PC-3 (cell line): Measurements from ENCODE around the gene NR5A1. TPM values are rescaled to one million over a fixed set of nuclear protein-coding genes. Genes with fewer than 3 reads are reported as not detected.

ENCODE experiments used
- ATAC-seq: fragments of 200-7000 bp; cut with Tn5 transposase; 2 replicates; pipeline ENCODE4 v1.9.1; 2020; ENCODE audit warnings: mild to moderate bottlenecking, moderate library complexity
- BruUV-seq: library from RNA; stranded (reverse); fragments of 400-500 nt; replicated peaks from 2 replicates; lab custom pipeline; 2021; lab: Mats Ljungman, UMichigan
- CTCF ChIA-PET: fragments of 300-600 bp; sonication (Branson Sonifier 250); formaldehyde crosslinking; loops from one replicate; lab custom pipeline; 2022; ENCODE audit warnings: antibody characterized with exemption; lab: Charles Lee
- POLR2A ChIA-PET: fragments of 300-600 bp; sonication (Branson Sonifier 250); formaldehyde crosslinking; loops from one replicate; lab custom pipeline; 2022; ENCODE audit warnings: antibody characterized with exemption; ENCODE audit not compliant: unreplicated experiment; lab: Charles Lee
- DNase-seq: peaks from one replicate; pipeline ENCODE4 v3.0.0-alpha.2; 2015
- H2AFZ ChIP-seq: fragments of 300-600 bp; sonication (generic); 2 replicates; pipeline ENCODE4 v1.6.0; 2016; ENCODE audit warnings: antibody characterized with exemption, low read length
- H3F3A ChIP-seq: fragments of 300-600 bp; sonication (generic); one replicate; pipeline ENCODE4 v1.6.0; 2017; ENCODE audit warnings: antibody characterized with exemption, low read length, control low read depth, mild to moderate bottlenecking; ENCODE audit not compliant: unreplicated experiment
- H3K27ac ChIP-seq: fragments of 300-600 bp; sonication (generic); 2 replicates; pipeline ENCODE4 v1.5.1; 2016; ENCODE audit warnings: mild to moderate bottlenecking, low read length
- H3K27me3 ChIP-seq: fragments of 300-600 bp; sonication (generic); 2 replicates; pipeline ENCODE4 v1.6.1; 2016; ENCODE audit warnings: low read length, mixed read lengths
- H3K36me3 ChIP-seq: fragments of 300-600 bp; sonication (generic); 2 replicates; pipeline ENCODE4 v1.6.1; 2016; ENCODE audit warnings: low read depth, mixed run types, low read length, mixed read lengths
- H3K4me1 ChIP-seq: fragments of 300-600 bp; sonication (generic); 2 replicates; pipeline ENCODE4 v1.5.1; 2016; ENCODE audit warnings: low read length; ENCODE audit not compliant: insufficient read depth
- H3K4me2 ChIP-seq: fragments of 300-600 bp; sonication (generic); 2 replicates; pipeline ENCODE4 v1.6.0; 2016; ENCODE audit warnings: low read length
- H3K4me3 ChIP-seq: fragments of 300-600 bp; sonication (generic); 2 replicates; pipeline ENCODE4 v1.5.1; 2016; ENCODE audit warnings: mild to moderate bottlenecking, low read length, mixed read lengths
- H3K79me2 ChIP-seq: fragments of 300-600 bp; sonication (generic); 2 replicates; pipeline ENCODE4 v1.6.1; 2017; ENCODE audit warnings: low read length, mixed read lengths
- H3K9ac ChIP-seq: fragments of 300-600 bp; sonication (generic); 2 replicates; pipeline ENCODE4 v1.6.0; 2016; ENCODE audit warnings: mild to moderate bottlenecking, low read length
- H3K9me2 ChIP-seq: fragments of 300-600 bp; sonication (generic); replicated peaks from 2 replicates; pipeline ENCODE4 v1.6.1; 2016; ENCODE audit warnings: mixed run types, low read length, mixed read lengths
- H3K9me3 ChIP-seq: fragments of 300-600 bp; sonication (generic); 2 replicates; pipeline ENCODE4 v1.6.1; 2016; ENCODE audit warnings: low read length, mixed read lengths
- H4K20me1 ChIP-seq: fragments of 300-600 bp; sonication (generic); 2 replicates; pipeline ENCODE4 v1.6.1; 2016; ENCODE audit warnings: low read length, mixed read lengths
- EZH2 ChIP-seq: fragments of 300-600 bp; sonication (generic); IDR thresholded peaks from one replicate; pipeline ENCODE4 v1.6.1; 2017; ENCODE audit warnings: antibody characterized with exemption, mild to moderate bottlenecking, low read length; ENCODE audit not compliant: unreplicated experiment
- EZH2phosphoT487 ChIP-seq: fragments of 300-600 bp; sonication (generic); IDR thresholded peaks from 2 replicates; pipeline ENCODE4 v1.6.1; 2018; ENCODE audit warnings: mild to moderate bottlenecking, antibody characterized with exemption, low read length, borderline replicate concordance
- intact Hi-C: fragments of 100-400 bp; cut with micrococcal nuclease; formaldehyde crosslinking; loops from 2 replicates; pipeline ENCODE4 v1.9.0; 2023
- total RNA-seq: library from RNA; depleted of rRNA; stranded (reverse); fragments of >200 nt; gene quantifications from 2 replicates; pipeline ENCODE4 v1.2.3, GENCODE V29; 2014
- TF ChIP-seq, protein P1 (sequence below): fragments of 300-600 bp; sonication (generic); conservative IDR thresholded peaks from 2 replicates; pipeline ENCODE4 v1.5.1; 2017; ENCODE audit warnings: antibody characterized with exemption, low read depth, mild to moderate bottlenecking, low read length

The NR5A1 gene
- total RNA-seq, 1 experiment from 2014 or later = not detected

DNA sequence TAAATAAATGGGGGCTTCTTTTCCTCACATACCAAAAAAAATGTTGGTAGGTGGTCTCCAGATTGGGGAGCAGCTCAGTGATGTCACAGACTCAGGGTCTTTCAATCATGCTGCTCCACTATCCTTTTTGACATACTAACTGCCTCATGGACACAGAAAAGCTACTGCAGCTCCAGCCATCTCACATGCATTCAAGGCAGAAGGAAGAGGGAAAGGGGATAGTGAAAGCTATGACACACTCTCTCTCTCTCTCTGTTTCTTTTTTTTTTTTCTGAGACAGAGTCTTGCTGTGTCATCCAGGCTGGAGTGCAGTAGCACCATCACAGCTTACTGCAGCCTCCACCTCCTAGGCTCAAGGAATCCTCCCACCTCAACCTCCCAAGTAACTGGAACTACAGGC, 64.8 kb downstream of the NR5A1 start:
- TF ChIP-seq EZH2phosphoT487 (no peak), EZH2 (no peak)
- TF ChIP-seq, protein P1, sequence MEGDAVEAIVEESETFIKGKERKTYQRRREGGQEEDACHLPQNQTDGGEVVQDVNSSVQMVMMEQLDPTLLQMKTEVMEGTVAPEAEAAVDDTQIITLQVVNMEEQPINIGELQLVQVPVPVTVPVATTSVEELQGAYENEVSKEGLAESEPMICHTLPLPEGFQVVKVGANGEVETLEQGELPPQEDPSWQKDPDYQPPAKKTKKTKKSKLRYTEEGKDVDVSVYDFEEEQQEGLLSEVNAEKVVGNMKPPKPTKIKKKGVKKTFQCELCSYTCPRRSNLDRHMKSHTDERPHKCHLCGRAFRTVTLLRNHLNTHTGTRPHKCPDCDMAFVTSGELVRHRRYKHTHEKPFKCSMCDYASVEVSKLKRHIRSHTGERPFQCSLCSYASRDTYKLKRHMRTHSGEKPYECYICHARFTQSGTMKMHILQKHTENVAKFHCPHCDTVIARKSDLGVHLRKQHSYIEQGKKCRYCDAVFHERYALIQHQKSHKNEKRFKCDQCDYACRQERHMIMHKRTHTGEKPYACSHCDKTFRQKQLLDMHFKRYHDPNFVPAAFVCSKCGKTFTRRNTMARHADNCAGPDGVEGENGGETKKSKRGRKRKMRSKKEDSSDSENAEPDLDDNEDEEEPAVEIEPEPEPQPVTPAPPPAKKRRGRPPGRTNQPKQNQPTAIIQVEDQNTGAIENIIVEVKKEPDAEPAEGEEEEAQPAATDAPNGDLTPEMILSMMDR = no peak
- no peaks in the 10 kb centered on the region for H3K9me2 ChIP-seq
- no peaks in the 10 kb centered on the region for H3K4me1 ChIP-seq
- DNase-seq (no peak), ATAC-seq (no peak)
- H3K27ac ChIP-seq = no peak overlapping the region
- intact Hi-C loops = no loop called here
- POLR2A ChIA-PET = no interaction called here
- BruUV-seq = no TSS peak
- H3K9ac ChIP-seq = no peak overlapping the region
- no peaks in the 10 kb centered on the region for H3F3A ChIP-seq
- H3K9me3 ChIP-seq = no peaks in the 10 kb centered on the region
- CTCF ChIA-PET = no interaction called here
- no peaks in the 10 kb centered on the region for H3K79me2 ChIP-seq
- no peaks in the 10 kb centered on the region for H3K36me3 ChIP-seq
- H2AFZ ChIP-seq = no peak overlapping the region
- no peaks in the 10 kb centered on the region for H3K27me3 ChIP-seq
- H3K4me3 ChIP-seq = no peak overlapping the region
- H4K20me1 ChIP-seq = no peaks in the 10 kb centered on the region
- no peak overlapping the region for H3K4me2 ChIP-seq

GRCh38 chr9:124441291-124441690, 65.9 kb downstream of the NR5A1 start:
- no peaks in the 10 kb centered on the region for H3K9me3 ChIP-seq
- no peak overlapping the region for H3K4me2 ChIP-seq
- ChIA-PET POLR2A (no interaction called here), CTCF (no interaction called here)
- H3K4me1 ChIP-seq = no peaks in the 10 kb centered on the region
- H3K27me3 ChIP-seq = no peaks in the 10 kb centered on the region
- DNase-seq (no peak), ATAC-seq (no peak)
- H2AFZ ChIP-seq = no peak overlapping the region
- H3K36me3 ChIP-seq = no peaks in the 10 kb centered on the region
- H3K79me2 ChIP-seq = no peaks in the 10 kb centered on the region
- intact Hi-C loops = no loop called here
- TF ChIP-seq EZH2 (no peak), EZH2phosphoT487 (no peak)
- TF ChIP-seq, protein P1 = no peak
- BruUV-seq = no TSS peak
- no peaks in the 10 kb centered on the region for H3K9me2 ChIP-seq
- H3K27ac ChIP-seq = no peak overlapping the region
- no peak overlapping the region for H3K4me3 ChIP-seq
- H4K20me1 ChIP-seq = no peaks in the 10 kb centered on the region
- H3F3A ChIP-seq = no peaks in the 10 kb centered on the region
- no peak overlapping the region for H3K9ac ChIP-seq

- H3F3A ChIP-seq = no peaks in the 10 kb centered on the region
- no peak for TF ChIP-seq EZH2phosphoT487
- TF ChIP-seq EZH2 = no peak
- TF ChIP-seq, protein P1 = no peak
- H3K27ac ChIP-seq = no peak overlapping the region
- H3K9ac ChIP-seq = no peak overlapping the region
- no peaks in the 10 kb centered on the region for H3K27me3 ChIP-seq
- POLR2A ChIA-PET = no interaction called here
- H3K36me3 ChIP-seq = no peaks in the 10 kb centered on the region
- H3K4me3 ChIP-seq = no peak overlapping the region
- no peaks in the 10 kb centered on the region for H3K9me2 ChIP-seq
- H4K20me1 ChIP-seq = no peaks in the 10 kb centered on the region
- DNase-seq (no peak), ATAC-seq (no peak)
- H3K79me2 ChIP-seq = no peaks in the 10 kb centered on the region
- no TSS peak for BruUV-seq
- H3K9me3 ChIP-seq = no peaks in the 10 kb centered on the region
- no peak overlapping the region for H3K4me2 ChIP-seq
- H2AFZ ChIP-seq = no peak overlapping the region
- H3K4me1 ChIP-seq = no peaks in the 10 kb centered on the region
- CTCF ChIA-PET = no interaction called here
- intact Hi-C loops = no loop called here
Measured at GRCh38 chr9:124440786-124441185, 66.4 kb downstream of the NR5A1 start.
